HL-60 (cell line): ENCODE measurements around the gene AHCY.

ENCODE experiments used
- DNase-seq, 2 experiments: peaks; one replicate each; pipeline ENCODE4 v3.0.0-alpha.2; 2010 to 2020; ENCODE audit warnings: low read depth in 1 of 2, low spot score in 1 of 2
- H3K27ac ChIP-seq: fragments of 250-450 bp; sonication (Bioruptor Pico); replicated peaks from 2 replicates; pipeline ENCODE4 v1.5.1; 2020; ENCODE audit warnings: mild to moderate bottlenecking, moderate library complexity
- H3K27me3 ChIP-seq: fragments of 250-450 bp; sonication (Bioruptor Pico); 2 replicates; pipeline ENCODE4 v1.5.1; 2021; ENCODE audit warnings: mild to moderate bottlenecking, moderate library complexity; ENCODE audit not compliant: insufficient read depth, poor library complexity, severe bottlenecking
- H3K4me3 ChIP-seq: replicated peaks from 2 replicates; pipeline ENCODE4 v1.5.1; 2011; ENCODE audit warnings: mild to moderate bottlenecking, control low read depth, low read length; ENCODE audit not compliant: insufficient read depth
- GABPA ChIP-seq: IDR thresholded peaks from 2 replicates; pipeline ENCODE4 v1.6.1; 2012; ENCODE audit warnings: low read depth
- POLR2AphosphoS5 ChIP-seq: IDR thresholded peaks from 2 replicates; pipeline ENCODE4 v1.6.1; 2012; ENCODE audit warnings: low read depth
- SPI1 ChIP-seq: IDR thresholded peaks from 2 replicates; pipeline ENCODE4 v1.6.1; 2012; ENCODE audit warnings: low read depth, mild to moderate bottlenecking, borderline replicate concordance
- TF ChIP-seq, protein P1 (sequence below): IDR thresholded peaks from one replicate; pipeline ENCODE4 v1.5.1; 2011; ENCODE audit warnings: low read length, control low read depth, inconsistent platforms; ENCODE audit not compliant: insufficient read depth
- TF ChIP-seq, protein P2 (sequence below): IDR thresholded peaks from 2 replicates; pipeline ENCODE4 v1.6.1; 2012; ENCODE audit warnings: low read depth; ENCODE audit not compliant: insufficient replicate concordance

The AHCY gene

GRCh38 chr20:34251619-34252018 lies 51.5 kb downstream of the AHCY start:
- Histone ChIP-seq H3K27me3 (no peaks in the 10 kb centered on the region), H3K27ac (no peak overlapping the region), H3K4me3 (no peak overlapping the region)
- DNase-seq, result no peak
- TF ChIP-seq GABPA (no peak), SPI1 (no peak), POLR2AphosphoS5 (no peak)
- TF ChIP-seq, protein P1, sequence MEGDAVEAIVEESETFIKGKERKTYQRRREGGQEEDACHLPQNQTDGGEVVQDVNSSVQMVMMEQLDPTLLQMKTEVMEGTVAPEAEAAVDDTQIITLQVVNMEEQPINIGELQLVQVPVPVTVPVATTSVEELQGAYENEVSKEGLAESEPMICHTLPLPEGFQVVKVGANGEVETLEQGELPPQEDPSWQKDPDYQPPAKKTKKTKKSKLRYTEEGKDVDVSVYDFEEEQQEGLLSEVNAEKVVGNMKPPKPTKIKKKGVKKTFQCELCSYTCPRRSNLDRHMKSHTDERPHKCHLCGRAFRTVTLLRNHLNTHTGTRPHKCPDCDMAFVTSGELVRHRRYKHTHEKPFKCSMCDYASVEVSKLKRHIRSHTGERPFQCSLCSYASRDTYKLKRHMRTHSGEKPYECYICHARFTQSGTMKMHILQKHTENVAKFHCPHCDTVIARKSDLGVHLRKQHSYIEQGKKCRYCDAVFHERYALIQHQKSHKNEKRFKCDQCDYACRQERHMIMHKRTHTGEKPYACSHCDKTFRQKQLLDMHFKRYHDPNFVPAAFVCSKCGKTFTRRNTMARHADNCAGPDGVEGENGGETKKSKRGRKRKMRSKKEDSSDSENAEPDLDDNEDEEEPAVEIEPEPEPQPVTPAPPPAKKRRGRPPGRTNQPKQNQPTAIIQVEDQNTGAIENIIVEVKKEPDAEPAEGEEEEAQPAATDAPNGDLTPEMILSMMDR, result no peak
- TF ChIP-seq, protein P2, sequence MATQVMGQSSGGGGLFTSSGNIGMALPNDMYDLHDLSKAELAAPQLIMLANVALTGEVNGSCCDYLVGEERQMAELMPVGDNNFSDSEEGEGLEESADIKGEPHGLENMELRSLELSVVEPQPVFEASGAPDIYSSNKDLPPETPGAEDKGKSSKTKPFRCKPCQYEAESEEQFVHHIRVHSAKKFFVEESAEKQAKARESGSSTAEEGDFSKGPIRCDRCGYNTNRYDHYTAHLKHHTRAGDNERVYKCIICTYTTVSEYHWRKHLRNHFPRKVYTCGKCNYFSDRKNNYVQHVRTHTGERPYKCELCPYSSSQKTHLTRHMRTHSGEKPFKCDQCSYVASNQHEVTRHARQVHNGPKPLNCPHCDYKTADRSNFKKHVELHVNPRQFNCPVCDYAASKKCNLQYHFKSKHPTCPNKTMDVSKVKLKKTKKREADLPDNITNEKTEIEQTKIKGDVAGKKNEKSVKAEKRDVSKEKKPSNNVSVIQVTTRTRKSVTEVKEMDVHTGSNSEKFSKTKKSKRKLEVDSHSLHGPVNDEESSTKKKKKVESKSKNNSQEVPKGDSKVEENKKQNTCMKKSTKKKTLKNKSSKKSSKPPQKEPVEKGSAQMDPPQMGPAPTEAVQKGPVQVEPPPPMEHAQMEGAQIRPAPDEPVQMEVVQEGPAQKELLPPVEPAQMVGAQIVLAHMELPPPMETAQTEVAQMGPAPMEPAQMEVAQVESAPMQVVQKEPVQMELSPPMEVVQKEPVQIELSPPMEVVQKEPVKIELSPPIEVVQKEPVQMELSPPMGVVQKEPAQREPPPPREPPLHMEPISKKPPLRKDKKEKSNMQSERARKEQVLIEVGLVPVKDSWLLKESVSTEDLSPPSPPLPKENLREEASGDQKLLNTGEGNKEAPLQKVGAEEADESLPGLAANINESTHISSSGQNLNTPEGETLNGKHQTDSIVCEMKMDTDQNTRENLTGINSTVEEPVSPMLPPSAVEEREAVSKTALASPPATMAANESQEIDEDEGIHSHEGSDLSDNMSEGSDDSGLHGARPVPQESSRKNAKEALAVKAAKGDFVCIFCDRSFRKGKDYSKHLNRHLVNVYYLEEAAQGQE, result no peak

DNA sequence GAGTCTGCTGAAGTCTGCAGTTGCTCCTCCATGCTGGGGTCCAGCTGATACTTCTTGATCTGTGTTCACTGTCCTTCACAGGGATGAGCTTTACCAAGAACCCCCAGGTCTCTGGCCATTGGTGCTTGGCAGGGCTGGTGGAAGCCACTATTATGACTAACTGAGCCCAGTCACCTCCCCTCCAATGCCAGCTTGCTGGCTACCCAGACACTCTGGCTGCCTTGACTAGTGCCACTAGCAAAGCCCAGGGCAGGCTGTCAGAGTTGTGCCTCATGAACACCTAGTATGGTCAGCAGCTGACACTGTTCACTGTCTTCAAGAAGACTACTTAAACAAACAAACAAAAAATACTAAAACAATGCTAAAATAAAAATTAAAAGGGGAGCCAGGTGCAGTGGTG lies 53.1 kb downstream of the AHCY start:
- Histone ChIP-seq H3K4me3 (no peak overlapping the region), H3K27me3 (no peaks in the 10 kb centered on the region), H3K27ac (peak overlapping the region; percentile 42)
- no peak for DNase-seq
- TF ChIP-seq, protein P2, result no peak

- H3K4me3 ChIP-seq, result no peak overlapping the region
- peak in 1 of 2 experiments; percentile 86 for DNase-seq
- no peaks in the 10 kb centered on the region for H3K27me3 ChIP-seq
- peak overlapping the region; percentile 60 for H3K27ac ChIP-seq
- TF ChIP-seq, protein P1, result no peak
- TF ChIP-seq POLR2AphosphoS5, result peak; percentile 50; the same call in 1 of the 2 replicates
Observed at GRCh38 chr20:34249291-34249690, 53.9 kb downstream of the AHCY start.

DNA sequence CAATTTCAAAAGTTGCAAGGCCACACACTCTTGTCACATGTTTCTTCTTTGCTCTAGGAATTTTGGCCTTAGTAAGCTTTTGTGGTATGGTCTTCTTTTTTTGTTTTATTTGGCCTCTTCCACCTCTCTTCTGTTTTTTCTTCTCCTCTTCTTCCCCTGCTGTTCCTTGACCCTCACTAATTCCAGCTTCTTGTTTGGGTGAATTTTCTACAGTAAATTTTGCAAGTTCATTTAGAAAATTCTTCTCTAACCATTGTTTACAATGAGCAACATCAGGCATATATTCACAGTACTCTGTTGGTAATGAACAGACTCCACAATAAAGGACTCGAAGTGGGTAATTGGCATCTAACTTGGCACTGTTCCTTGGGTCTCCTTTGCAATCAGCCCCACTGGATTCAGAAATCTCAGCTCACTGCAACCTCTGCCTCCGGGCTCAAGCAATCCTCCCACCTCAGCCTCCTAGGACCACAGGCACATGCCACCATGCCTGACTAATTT lies 57.0 kb downstream of the AHCY start:
- no peak for DNase-seq
- TF ChIP-seq POLR2AphosphoS5 (no peak), SPI1 (no peak)

GRCh38 chr20:34243377-34243776 lies 59.8 kb downstream of the AHCY start:
- no peak for DNase-seq
- H3K27me3 ChIP-seq, result no peaks in the 10 kb centered on the region

More for the DNA sequence above, 57.0 kb downstream of the AHCY start:
- no peak overlapping the region for H3K4me3 ChIP-seq
- H3K27ac ChIP-seq, result no peak overlapping the region
- H3K27me3 ChIP-seq, result no peaks in the 10 kb centered on the region

More at GRCh38 chr20:34243377-34243776, 59.8 kb downstream of the AHCY start:
- Histone ChIP-seq H3K4me3 (no peak overlapping the region), H3K27ac (no peak overlapping the region)
- TF ChIP-seq, protein P1, result no peak
- no peak for TF ChIP-seq SPI1
- TF ChIP-seq GABPA, result no peak
- no peak for TF ChIP-seq POLR2AphosphoS5
- TF ChIP-seq, protein P2, result no peak
